ENCODE data around the gene ASB1. TPM values are rescaled to one million over a fixed set of nuclear protein-coding genes. Genes with fewer than 3 reads are reported as not detected.

Gene ASB1
- total and polyA plus RNA-seq, 2 donors (not counting 1 experiment from before 2014, with no cell fraction given), result 31.9 to 50.7 TPM

GRCh38 chr2:238387332-238387731 is 39.4 kb upstream of the ASB1 start:
- WGBS (ENCODE audit: insufficient coverage), result no CpG with 5 or more reads among the region's 4 CpGs
- no peak for DNase-seq
- no peaks in the 10 kb centered on the region for H3K4me1 ChIP-seq (ENCODE audit: control insufficient read depth in 2 of 2, insufficient read depth in 2 of 2, low read length in 2 of 2)
- CTCF ChIA-PET, result no interaction called here
- peaks cover 0 to 5% (median 0%) of the 10 kb centered on the region in 3 donors for H3K9me3 ChIP-seq (ENCODE audit: control extremely low read depth in 1 of 3, control insufficient read depth in 2 of 3, insufficient read depth in 1 of 3, low read length in 2 of 3)
- H3K79me2 ChIP-seq (ENCODE audit: control insufficient read depth, insufficient read depth, low read length), result no peaks in the 10 kb centered on the region
- no peak overlapping the region for H3K4me3 Mint-ChIP-seq
- H3K27ac Mint-ChIP-seq, result no peak overlapping the region
- intact Hi-C loops (cut with micrococcal nuclease), result no loop called here
- POLR2A ChIA-PET, result no interaction called here
- H4K20me1 ChIP-seq (ENCODE audit: control insufficient read depth, insufficient read depth, low read length, poor library complexity, severe bottlenecking), result no peaks in the 10 kb centered on the region
- H3K4me3 ChIP-seq (ENCODE audit: control extremely low read depth in 1 of 5, extremely low read depth in 1 of 5, insufficient read depth in 1 of 5, low read depth in 2 of 5, low read length in 4 of 5), result no peak overlapping the region
- H2AFZ ChIP-seq (ENCODE audit: insufficient read depth, low read depth, low read length, poor library complexity, severe bottlenecking), result no peak overlapping the region
- TF ChIP-seq EZH2 (IDR thresholded peaks at IDR 0.05; ENCODE audit: borderline replicate concordance, insufficient read depth, low read depth, low read length, poor library complexity, severe bottlenecking), result no peak
- TF ChIP-seq CTCF (IDR thresholded peaks at IDR 0.05), result no peak
- H3K36me3 ChIP-seq (replicated peaks in 1 of 2; ENCODE audit: control extremely low read depth in 1 of 2, control insufficient read depth in 1 of 2, extremely low read depth in 1 of 2, insufficient read depth in 2 of 2, low read length in 1 of 2), result no peaks in the 10 kb centered on the region
- no peak overlapping the region for H3K27ac ChIP-seq (ENCODE audit: low read length in 2 of 2)
- H3K27me3 ChIP-seq (replicated peaks in 1 of 4; ENCODE audit: control extremely low read depth in 1 of 4, control insufficient read depth in 3 of 4, insufficient read depth in 4 of 4, low read length in 3 of 4), result no peaks in the 10 kb centered on the region
- no peak overlapping the region for H3K9ac ChIP-seq (ENCODE audit: low read length)
- peaks cover 2% of the 10 kb centered on the region for H3K4me1 Mint-ChIP-seq
- H3K9me3 Mint-ChIP-seq (ENCODE audit: insufficient read depth), result no peaks in the 10 kb centered on the region
- no peak for ATAC-seq (ENCODE audit: low read depth)
- no peaks in the 10 kb centered on the region for H3K27me3 Mint-ChIP-seq
- H3K4me2 ChIP-seq (replicated peaks; ENCODE audit: low read depth, low read length, poor library complexity, severe bottlenecking), result no peak overlapping the region

- Mint-ChIP-seq H3K27ac (no peak overlapping the region), H3K27me3 (no peaks in the 10 kb centered on the region), H3K4me3 (no peak overlapping the region), H3K4me1 (peaks cover 2% of the 10 kb centered on the region), H3K9me3 (ENCODE audit: insufficient read depth) (no peaks in the 10 kb centered on the region)
- H2AFZ ChIP-seq (ENCODE audit: insufficient read depth, low read depth, low read length, poor library complexity, severe bottlenecking), result no peak overlapping the region
- H3K4me2 ChIP-seq (replicated peaks; ENCODE audit: low read depth, low read length, poor library complexity, severe bottlenecking), result no peak overlapping the region
- ATAC-seq (ENCODE audit: low read depth), result no peak
- no peaks in the 10 kb centered on the region for H3K9me3 ChIP-seq (ENCODE audit: control extremely low read depth in 1 of 3, control insufficient read depth in 2 of 3, insufficient read depth in 1 of 3, low read length in 2 of 3)
- WGBS (ENCODE audit: insufficient coverage), result 92% methylated on average over 2 of the region's 8 CpGs
- ChIA-PET POLR2A (no interaction called here), CTCF (no interaction called here)
- intact Hi-C loops (cut with micrococcal nuclease), result no loop called here
- no peaks in the 10 kb centered on the region for H3K27me3 ChIP-seq (replicated peaks in 1 of 4; ENCODE audit: control extremely low read depth in 1 of 4, control insufficient read depth in 3 of 4, insufficient read depth in 4 of 4, low read length in 3 of 4)
- H3K4me3 ChIP-seq (ENCODE audit: control extremely low read depth in 1 of 5, extremely low read depth in 1 of 5, insufficient read depth in 1 of 5, low read depth in 2 of 5, low read length in 4 of 5), result no peak overlapping the region
- no peak for TF ChIP-seq EZH2 (IDR thresholded peaks at IDR 0.05; ENCODE audit: borderline replicate concordance, insufficient read depth, low read depth, low read length, poor library complexity, severe bottlenecking)
- no peak for TF ChIP-seq CTCF (IDR thresholded peaks at IDR 0.05)
- H3K9ac ChIP-seq (ENCODE audit: low read length), result no peak overlapping the region
- no peaks in the 10 kb centered on the region for H3K36me3 ChIP-seq (replicated peaks in 1 of 2; ENCODE audit: control extremely low read depth in 1 of 2, control insufficient read depth in 1 of 2, extremely low read depth in 1 of 2, insufficient read depth in 2 of 2, low read length in 1 of 2)
- H4K20me1 ChIP-seq (ENCODE audit: control insufficient read depth, insufficient read depth, low read length, poor library complexity, severe bottlenecking), result no peaks in the 10 kb centered on the region
- H3K27ac ChIP-seq (ENCODE audit: low read length in 2 of 2), result no peak overlapping the region
- H3K79me2 ChIP-seq (ENCODE audit: control insufficient read depth, insufficient read depth, low read length), result no peaks in the 10 kb centered on the region
- no peaks in the 10 kb centered on the region for H3K4me1 ChIP-seq (ENCODE audit: control insufficient read depth in 2 of 2, insufficient read depth in 2 of 2, low read length in 2 of 2)
- DNase-seq, result no peak
These were observed 37.9 kb upstream of the ASB1 start for GRCh38 chr2:238388794-238389193.

Measured in B cell (primary cell).